ENCODE measurements around the gene CAMK2N1. TPM values are rescaled to one million over a fixed set of nuclear protein-coding genes. Genes with fewer than 3 reads are reported as not detected.

Gene CAMK2N1
- total and polyA plus RNA-seq, 2 experiments from 2014 or later = 38.5 to 45.5 TPM

GRCh38 chr1:20462397-20462796 is 23.6 kb downstream of the CAMK2N1 start:
- H3K36me3 ChIP-seq (replicated peaks; ENCODE audit: insufficient read depth, low read depth) = no peaks in the 10 kb centered on the region
- H3K9me3 ChIP-seq (ENCODE audit: low read depth) = no peaks in the 10 kb centered on the region
- no peak overlapping the region for H3K27ac ChIP-seq
- WGBS (ENCODE audit: low lambda C conversion rate, missing lambda C conversion rate) = 85% methylated on average over 3 of the region's 3 CpGs
- no peaks in the 10 kb centered on the region for H3K79me2 ChIP-seq
- no peak overlapping the region for H3K4me3 ChIP-seq
- H3K9me2 ChIP-seq (replicated peaks; ENCODE audit: insufficient read depth) = no peaks in the 10 kb centered on the region
- DNase-seq (ENCODE audit: low spot score) = no peak
- no peaks in the 10 kb centered on the region for H4K20me1 ChIP-seq (ENCODE audit: insufficient read depth, poor library complexity, severe bottlenecking)
- H3K4me2 ChIP-seq = no peak overlapping the region
- H3K27me3 ChIP-seq = peaks cover 16% of the 10 kb centered on the region
- no peaks in the 10 kb centered on the region for H3K4me1 ChIP-seq (ENCODE audit: insufficient read depth)
- TF ChIP-seq EZH2 (IDR thresholded peaks at IDR 0.05; ENCODE audit: borderline replicate concordance) (no peak), EZH2phosphoT487 (IDR thresholded peaks at IDR 0.05; ENCODE audit: low read depth, severe bottlenecking, unreplicated experiment) (no peak), CTCF (IDR thresholded peaks at IDR 0.05; ENCODE audit: poor library complexity) (no peak)
- no peak overlapping the region for H2AFZ ChIP-seq

- DNase-seq (ENCODE audit: low spot score) = no peak
- no peak overlapping the region for H3K27ac ChIP-seq
- WGBS (ENCODE audit: low lambda C conversion rate, missing lambda C conversion rate) = 89% methylated on average over 2 of the region's 2 CpGs
These were observed 27.3 kb downstream of the CAMK2N1 start for GRCh38 chr1:20458717-20459116.

GRCh38 chr1:20454004-20454403 is 32.0 kb downstream of the CAMK2N1 start:
- H3K4me2 ChIP-seq = no peak overlapping the region
- H3K27me3 ChIP-seq = peaks cover 12% of the 10 kb centered on the region
- H3K9me2 ChIP-seq (replicated peaks; ENCODE audit: insufficient read depth) = no peaks in the 10 kb centered on the region
- no peak for DNase-seq (ENCODE audit: low spot score)
- no peak overlapping the region for H3K27ac ChIP-seq
- no peaks in the 10 kb centered on the region for H3K4me1 ChIP-seq (ENCODE audit: insufficient read depth)
- H3K4me3 ChIP-seq = no peak overlapping the region
- 91% methylated on average over 4 of the region's 4 CpGs for WGBS (ENCODE audit: low lambda C conversion rate, missing lambda C conversion rate)
- H4K20me1 ChIP-seq (ENCODE audit: insufficient read depth, poor library complexity, severe bottlenecking) = no peaks in the 10 kb centered on the region
- no peak overlapping the region for H2AFZ ChIP-seq
- H3K36me3 ChIP-seq (replicated peaks; ENCODE audit: insufficient read depth, low read depth) = no peaks in the 10 kb centered on the region
- no peaks in the 10 kb centered on the region for H3K9me3 ChIP-seq (ENCODE audit: low read depth)
- H3K79me2 ChIP-seq = no peaks in the 10 kb centered on the region
- TF ChIP-seq EZH2phosphoT487 (IDR thresholded peaks at IDR 0.05; ENCODE audit: low read depth, severe bottlenecking, unreplicated experiment) = no peak
- TF ChIP-seq EZH2 (IDR thresholded peaks at IDR 0.05; ENCODE audit: borderline replicate concordance) = no peak

More at GRCh38 chr1:20458717-20459116, 27.3 kb downstream of the CAMK2N1 start:
- Histone ChIP-seq H3K4me3 (no peak overlapping the region), H3K27me3 (no peaks in the 10 kb centered on the region), H4K20me1 (ENCODE audit: insufficient read depth, poor library complexity, severe bottlenecking) (no peaks in the 10 kb centered on the region), H3K4me2 (no peak overlapping the region), H3K9me3 (ENCODE audit: low read depth) (no peaks in the 10 kb centered on the region), H3K79me2 (no peaks in the 10 kb centered on the region), H3K36me3 (replicated peaks; ENCODE audit: insufficient read depth, low read depth) (no peaks in the 10 kb centered on the region), H2AFZ (no peak overlapping the region), H3K9me2 (replicated peaks; ENCODE audit: insufficient read depth) (no peaks in the 10 kb centered on the region), H3K4me1 (ENCODE audit: insufficient read depth) (no peaks in the 10 kb centered on the region)
- no peak for TF ChIP-seq EZH2phosphoT487 (IDR thresholded peaks at IDR 0.05; ENCODE audit: low read depth, severe bottlenecking, unreplicated experiment)
- TF ChIP-seq CTCF (IDR thresholded peaks at IDR 0.05; ENCODE audit: poor library complexity) = no peak
- TF ChIP-seq EZH2 (IDR thresholded peaks at IDR 0.05; ENCODE audit: borderline replicate concordance) = no peak

GRCh38 chr1:20449735-20450311 is 36.2 kb downstream of the CAMK2N1 start:
- Histone ChIP-seq H3K9me2 (replicated peaks; ENCODE audit: insufficient read depth) (no peaks in the 10 kb centered on the region), H3K9me3 (ENCODE audit: low read depth) (no peaks in the 10 kb centered on the region), H3K4me3 (no peak overlapping the region), H3K36me3 (replicated peaks; ENCODE audit: insufficient read depth, low read depth) (no peaks in the 10 kb centered on the region), H4K20me1 (ENCODE audit: insufficient read depth, poor library complexity, severe bottlenecking) (no peaks in the 10 kb centered on the region), H2AFZ (no peak overlapping the region), H3K27ac (no peak overlapping the region), H3K4me1 (ENCODE audit: insufficient read depth) (no peaks in the 10 kb centered on the region), H3K4me2 (no peak overlapping the region), H3K79me2 (no peaks in the 10 kb centered on the region), H3K27me3 (peaks cover 19% of the 10 kb centered on the region)
- 75% methylated on average over 4 of the region's 4 CpGs for WGBS (ENCODE audit: low lambda C conversion rate, missing lambda C conversion rate)
- no peak for TF ChIP-seq CTCF (IDR thresholded peaks at IDR 0.05; ENCODE audit: poor library complexity)
- no peak for TF ChIP-seq EZH2 (IDR thresholded peaks at IDR 0.05; ENCODE audit: borderline replicate concordance)
- no peak for TF ChIP-seq EZH2phosphoT487 (IDR thresholded peaks at IDR 0.05; ENCODE audit: low read depth, severe bottlenecking, unreplicated experiment)
- DNase-seq (ENCODE audit: low spot score) = no peak
